Measurements from ENCODE around the gene NFIA.

DNA sequence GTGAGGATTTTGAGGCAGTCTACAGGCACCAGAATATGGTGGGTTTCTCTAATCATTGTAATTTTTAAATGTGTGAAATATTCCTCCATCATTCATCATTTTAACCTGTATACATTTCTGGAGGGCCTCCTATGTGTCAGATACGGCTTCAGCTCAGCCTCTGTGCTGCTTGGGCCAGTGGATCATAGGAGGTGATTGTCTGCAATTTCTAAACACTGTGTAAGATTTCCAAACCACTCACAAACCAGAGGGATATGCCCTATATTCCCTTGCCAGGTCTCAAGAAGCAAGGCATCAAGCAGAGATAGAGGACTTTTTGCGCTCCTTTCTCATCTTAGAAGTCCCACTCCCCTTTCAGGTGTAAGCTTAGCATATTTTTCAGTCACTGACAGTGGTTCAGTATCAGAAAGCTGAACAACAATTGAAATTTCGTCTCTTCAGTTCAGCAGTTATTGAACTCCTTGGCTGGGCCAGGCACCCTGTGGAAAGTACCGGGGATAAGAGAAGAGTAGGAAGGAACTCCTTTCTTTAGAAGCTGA lies 190.9 kb downstream of the NFIA start:
- TF ChIP-seq, protein P1, sequence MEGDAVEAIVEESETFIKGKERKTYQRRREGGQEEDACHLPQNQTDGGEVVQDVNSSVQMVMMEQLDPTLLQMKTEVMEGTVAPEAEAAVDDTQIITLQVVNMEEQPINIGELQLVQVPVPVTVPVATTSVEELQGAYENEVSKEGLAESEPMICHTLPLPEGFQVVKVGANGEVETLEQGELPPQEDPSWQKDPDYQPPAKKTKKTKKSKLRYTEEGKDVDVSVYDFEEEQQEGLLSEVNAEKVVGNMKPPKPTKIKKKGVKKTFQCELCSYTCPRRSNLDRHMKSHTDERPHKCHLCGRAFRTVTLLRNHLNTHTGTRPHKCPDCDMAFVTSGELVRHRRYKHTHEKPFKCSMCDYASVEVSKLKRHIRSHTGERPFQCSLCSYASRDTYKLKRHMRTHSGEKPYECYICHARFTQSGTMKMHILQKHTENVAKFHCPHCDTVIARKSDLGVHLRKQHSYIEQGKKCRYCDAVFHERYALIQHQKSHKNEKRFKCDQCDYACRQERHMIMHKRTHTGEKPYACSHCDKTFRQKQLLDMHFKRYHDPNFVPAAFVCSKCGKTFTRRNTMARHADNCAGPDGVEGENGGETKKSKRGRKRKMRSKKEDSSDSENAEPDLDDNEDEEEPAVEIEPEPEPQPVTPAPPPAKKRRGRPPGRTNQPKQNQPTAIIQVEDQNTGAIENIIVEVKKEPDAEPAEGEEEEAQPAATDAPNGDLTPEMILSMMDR (IDR thresholded peaks at IDR 0.05), result no peak
- no peak for TF ChIP-seq POLR2AphosphoS5 (IDR thresholded peaks at IDR 0.05)
- TF ChIP-seq POLR2A (IDR thresholded peaks at IDR 0.05; ENCODE audit: low read depth), result no peak

Measured in esophagus muscularis mucosa (tissue), 3 donors.